Thyroid gland (tissue), 4 donors: Measurements from ENCODE around the gene IFT57. TPM values are rescaled to one million over a fixed set of nuclear protein-coding genes. Genes with fewer than 3 reads are reported as not detected.

Experiments
- DNase-seq, 2 donors: peaks; one replicate each; pipeline ENCODE4 v3.0.0-alpha.2; 2019
- H3K27ac ChIP-seq, 3 donors: fragments of 200-600 bp; sonication (generic); 1 replicate in 2 of 3; 2 replicates in 1 of 3; pipeline ENCODE4 v1.5.1; 2016 to 2019; ENCODE audit warnings: mild to moderate bottlenecking in 1 of 3, moderate library complexity in 1 of 3
- H3K27me3 ChIP-seq: fragments of 200-600 bp; sonication (generic); one replicate; pipeline ENCODE4 v1.5.1; 2019
- H3K36me3 ChIP-seq, 2 donors: fragments of 200-600 bp; sonication (generic); one replicate each; pipeline ENCODE4 v1.5.1; 2016 to 2019
- H3K4me1 ChIP-seq, 2 donors: fragments of 200-600 bp; sonication (generic); one replicate each; pipeline ENCODE4 v1.5.1; 2017 to 2019
- H3K4me3 ChIP-seq, 3 donors: fragments of 200-600 bp; sonication (generic); replicated peaks in 1 of 3; 1 replicate in 2 of 3; 2 replicates in 1 of 3; pipeline ENCODE4 v1.5.1; 2016; ENCODE audit warnings: mild to moderate bottlenecking in 1 of 3
- H3K9me3 ChIP-seq: fragments of 200-600 bp; sonication (generic); one replicate; pipeline ENCODE4 v1.5.1; 2017
- POLR2A ChIP-seq, 2 donors: fragments of 450-650 bp; IDR thresholded peaks; one replicate each; pipeline ENCODE4 v1.6.1; 2017; ENCODE audit warnings: antibody characterized with exemption in 2 of 2, mild to moderate bottlenecking in 2 of 2, moderate library complexity in 1 of 2
- WGBS, 2 donors: methylation state at CpG; one replicate each; pipeline ENCODE4 v1.1.5; 2017; 5-methylcytosine and 5-hydroxymethylcytosine counted together
- intact Hi-C: fragments of 100-400 bp; cut with DNase I; formaldehyde crosslinking; loops from one replicate; pipeline ENCODE4 v1.15.1; 2023
- total RNA-seq, 4 donors: library from RNA; depleted of rRNA; stranded (reverse); fragments of >200 nt; gene quantifications; one replicate each; pipeline ENCODE4 v1.2.3, GENCODE V29; 2016
- TF ChIP-seq, protein P1 (sequence below), 6 experiments: fragments of 200-600 bp in 3 of 6; fragments of 450-650 bp in 3 of 6; sonication (generic) in 3 of 6; IDR thresholded peaks; one replicate each; pipeline ENCODE4 v1.5.1; 2016 to 2019; ENCODE audit warnings: antibody characterized with exemption in 6 of 6, mild to moderate bottlenecking in 2 of 6, inconsistent platforms in 1 of 6, moderate library complexity in 1 of 6

Gene IFT57
- total RNA-seq, 4 donors from 2014 or later = 80.1 to 139 (median 87.4) TPM

DNA sequence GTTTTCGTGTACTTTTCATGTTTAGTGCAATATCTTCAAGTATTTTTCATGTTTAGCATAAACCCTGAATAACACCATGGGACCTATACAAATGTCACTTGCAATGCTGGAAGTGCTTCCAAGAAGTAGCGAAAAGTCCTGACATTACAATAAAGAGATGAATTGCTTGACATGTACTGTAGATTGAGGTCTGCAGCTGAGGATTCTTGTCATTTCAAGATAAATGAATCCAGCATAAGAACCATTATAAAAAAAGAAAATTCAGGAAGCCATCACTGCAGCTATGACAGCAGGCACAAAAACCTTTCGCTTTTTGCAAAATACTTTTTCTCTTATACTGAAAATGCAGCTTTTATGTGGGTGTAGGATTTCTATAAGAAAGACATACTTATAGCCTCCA, 37.4 kb downstream of the IFT57 start:
- intact Hi-C loops = no loop called here
- H3K36me3 ChIP-seq = peaks cover under 1 to 8% of the 10 kb centered on the region in 2 donors
- no peak overlapping the region for H3K4me3 ChIP-seq
- DNase-seq = no peak
- H3K4me1 ChIP-seq = peaks cover 0 to 3% of the 10 kb centered on the region in 2 donors
- WGBS, 2 donors = 93 to 96% methylated on average over 3 of the region's 3 CpGs
- TF ChIP-seq POLR2A (IDR thresholded peaks at IDR 0.05) = no peak
- TF ChIP-seq, protein P1, sequence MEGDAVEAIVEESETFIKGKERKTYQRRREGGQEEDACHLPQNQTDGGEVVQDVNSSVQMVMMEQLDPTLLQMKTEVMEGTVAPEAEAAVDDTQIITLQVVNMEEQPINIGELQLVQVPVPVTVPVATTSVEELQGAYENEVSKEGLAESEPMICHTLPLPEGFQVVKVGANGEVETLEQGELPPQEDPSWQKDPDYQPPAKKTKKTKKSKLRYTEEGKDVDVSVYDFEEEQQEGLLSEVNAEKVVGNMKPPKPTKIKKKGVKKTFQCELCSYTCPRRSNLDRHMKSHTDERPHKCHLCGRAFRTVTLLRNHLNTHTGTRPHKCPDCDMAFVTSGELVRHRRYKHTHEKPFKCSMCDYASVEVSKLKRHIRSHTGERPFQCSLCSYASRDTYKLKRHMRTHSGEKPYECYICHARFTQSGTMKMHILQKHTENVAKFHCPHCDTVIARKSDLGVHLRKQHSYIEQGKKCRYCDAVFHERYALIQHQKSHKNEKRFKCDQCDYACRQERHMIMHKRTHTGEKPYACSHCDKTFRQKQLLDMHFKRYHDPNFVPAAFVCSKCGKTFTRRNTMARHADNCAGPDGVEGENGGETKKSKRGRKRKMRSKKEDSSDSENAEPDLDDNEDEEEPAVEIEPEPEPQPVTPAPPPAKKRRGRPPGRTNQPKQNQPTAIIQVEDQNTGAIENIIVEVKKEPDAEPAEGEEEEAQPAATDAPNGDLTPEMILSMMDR (IDR thresholded peaks at IDR 0.05) = no peak
- H3K9me3 ChIP-seq = no peaks in the 10 kb centered on the region
- no peaks in the 10 kb centered on the region for H3K27me3 ChIP-seq
- H3K27ac ChIP-seq = no peak overlapping the region

DNA sequence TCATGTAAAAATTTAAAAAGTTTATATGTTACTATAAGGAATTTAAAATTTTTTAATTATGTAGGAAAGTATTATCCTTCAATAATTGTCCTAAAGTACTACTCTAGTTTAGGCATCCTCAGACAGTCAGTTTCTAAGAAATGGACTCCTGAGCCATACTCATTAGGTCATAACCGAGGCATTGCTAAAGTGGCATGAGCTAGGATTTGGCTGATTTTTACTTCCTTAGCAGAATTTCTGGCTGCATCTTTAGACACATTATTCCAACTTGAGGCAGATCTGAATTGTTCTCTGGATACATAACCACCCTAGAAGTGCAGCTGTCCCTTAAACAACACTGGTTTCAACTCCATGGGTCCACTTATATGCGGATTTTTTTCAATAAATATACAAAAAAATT, 38.3 kb downstream of the IFT57 start:
- Histone ChIP-seq H3K27ac (no peak overlapping the region), H3K9me3 (no peaks in the 10 kb centered on the region), H3K4me1 (peaks cover 0 to 3% of the 10 kb centered on the region in 2 donors), H3K27me3 (no peaks in the 10 kb centered on the region), H3K4me3 (no peak overlapping the region), H3K36me3 (peaks cover 0 to 5% of the 10 kb centered on the region in 2 donors)
- no peak for DNase-seq
- WGBS, 2 donors = 93 to 96% methylated on average over 2 of the region's 2 CpGs
- intact Hi-C loops = no loop called here
- TF ChIP-seq, protein P1 (IDR thresholded peaks at IDR 0.05) = no peak
- TF ChIP-seq POLR2A (IDR thresholded peaks at IDR 0.05) = no peak

DNA sequence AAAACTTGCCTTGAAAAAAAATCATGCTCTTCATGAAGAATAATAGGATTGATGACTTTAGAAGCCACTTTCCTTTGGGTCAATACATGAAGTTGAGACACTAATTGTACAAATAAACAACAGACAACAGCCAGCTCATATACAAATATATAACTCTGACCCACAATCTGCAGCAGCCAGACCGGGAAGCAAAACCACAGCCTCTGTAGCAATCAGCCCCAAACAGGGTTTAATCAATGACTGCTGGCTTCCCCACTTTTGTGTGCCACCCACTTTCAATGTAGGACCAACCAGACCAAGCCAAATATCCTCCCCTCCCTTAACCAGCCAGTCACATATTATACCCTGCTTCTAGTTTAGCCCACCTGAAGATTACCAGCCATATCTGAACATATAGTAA, 39.0 kb downstream of the IFT57 start:
- no peak for DNase-seq
- 96 to 97% methylated on average over 1 of the region's 1 CpG for WGBS, 2 donors
- intact Hi-C loops = no loop called here
- Histone ChIP-seq H3K9me3 (no peaks in the 10 kb centered on the region), H3K4me1 (peaks cover 0 to 3% of the 10 kb centered on the region in 2 donors), H3K4me3 (no peak overlapping the region), H3K36me3 (peaks cover 0 to 5% of the 10 kb centered on the region in 2 donors), H3K27me3 (no peaks in the 10 kb centered on the region), H3K27ac (no peak overlapping the region)
- TF ChIP-seq, protein P1 (IDR thresholded peaks at IDR 0.05) = no peak
- TF ChIP-seq POLR2A (IDR thresholded peaks at IDR 0.05) = no peak

DNA sequence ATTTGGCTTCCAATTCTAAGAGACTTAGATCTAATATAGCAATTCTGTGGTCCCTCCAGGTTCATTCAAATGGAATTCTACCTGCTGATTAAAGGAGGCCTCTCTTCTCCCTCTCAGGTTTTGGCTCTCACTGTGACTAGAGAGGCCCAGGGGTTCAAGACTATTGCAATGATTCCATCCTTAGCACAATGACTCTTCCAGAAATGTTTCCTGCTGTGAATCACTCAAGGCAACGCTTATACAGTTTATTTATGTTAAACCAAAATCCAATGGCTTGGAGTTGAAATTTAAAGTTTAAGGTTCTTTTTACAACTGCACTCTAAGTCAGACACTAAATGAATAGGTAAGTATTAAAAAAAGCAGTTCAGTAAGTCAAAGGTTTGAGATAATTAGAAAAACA, 39.9 kb downstream of the IFT57 start:
- TF ChIP-seq POLR2A (IDR thresholded peaks at IDR 0.05) = no peak
- TF ChIP-seq, protein P1 (IDR thresholded peaks at IDR 0.05) = no peak
- WGBS, 2 donors = 76 to 83% methylated on average over 1 of the region's 1 CpG
- no peak for DNase-seq
- Histone ChIP-seq H3K9me3 (no peaks in the 10 kb centered on the region), H3K36me3 (peaks cover 0 to 5% of the 10 kb centered on the region in 2 donors), H3K27ac (no peak overlapping the region), H3K4me1 (peaks cover 0 to 3% of the 10 kb centered on the region in 2 donors), H3K27me3 (no peaks in the 10 kb centered on the region), H3K4me3 (no peak overlapping the region)
- intact Hi-C loops = no loop called here

DNA sequence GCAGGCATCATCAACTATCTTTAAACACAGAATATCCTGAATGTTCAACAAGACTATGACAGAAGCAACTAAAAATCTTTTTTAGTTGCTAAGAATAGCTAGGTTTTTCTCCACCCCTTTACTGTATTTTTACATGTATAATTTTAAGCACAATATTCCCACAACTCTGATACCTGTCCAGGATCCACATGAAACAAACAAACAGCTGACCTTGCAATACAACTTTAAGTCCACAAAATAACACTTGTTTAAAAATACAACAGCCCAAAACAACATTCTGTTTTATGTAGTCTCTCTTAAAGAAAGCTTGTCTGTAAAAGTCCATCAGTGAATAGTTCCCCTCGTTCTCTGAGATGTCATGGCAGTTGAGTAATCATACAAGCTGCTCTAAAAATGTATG, 41.1 kb downstream of the IFT57 start:
- intact Hi-C loops = no loop called here
- Histone ChIP-seq H3K4me1 (peaks cover 0 to 3% of the 10 kb centered on the region in 2 donors), H3K9me3 (no peaks in the 10 kb centered on the region), H3K4me3 (no peak overlapping the region), H3K27me3 (no peaks in the 10 kb centered on the region), H3K36me3 (peaks cover 0 to 5% of the 10 kb centered on the region in 2 donors), H3K27ac (no peak overlapping the region)
- DNase-seq = no peak
- WGBS, 2 donors = 82 to 83% methylated on average over 1 of the region's 1 CpG
- TF ChIP-seq POLR2A (IDR thresholded peaks at IDR 0.05) = no peak
- TF ChIP-seq, protein P1 (IDR thresholded peaks at IDR 0.05) = no peak
